ENCODE results near the gene CDK13.

The CDK13 gene

GRCh38 chr7:40008223-40008815 is 58.3 kb downstream of the CDK13 start:
- peak; percentile 85 for DNase-seq (ENCODE audit: low read depth)

- DNase-seq (ENCODE audit: low read depth), result no peak
Measured at GRCh38 chr7:40009301-40009700, 59.2 kb downstream of the CDK13 start.

- no peak for DNase-seq (ENCODE audit: low read depth)
Measured at GRCh38 chr7:40014376-40014775, 64.3 kb downstream of the CDK13 start.

GRCh38 chr7:40015790-40016296 is 65.8 kb downstream of the CDK13 start:
- DNase-seq (ENCODE audit: low read depth), result peak; percentile 26

- DNase-seq (ENCODE audit: low read depth), result no peak
Measured at GRCh38 chr7:40019558-40019957, 69.5 kb downstream of the CDK13 start.

- no peak for DNase-seq (ENCODE audit: low read depth)
Measured at GRCh38 chr7:40024048-40024447, 74.0 kb downstream of the CDK13 start.

- no peak for DNase-seq (ENCODE audit: low read depth)
Measured at GRCh38 chr7:40024841-40025240, 74.8 kb downstream of the CDK13 start.

GRCh38 chr7:40027545-40027944 is 77.5 kb downstream of the CDK13 start:
- no peak for DNase-seq (ENCODE audit: low read depth)

GRCh38 chr7:40033826-40034225 is 83.8 kb downstream of the CDK13 start:
- no peak for DNase-seq (ENCODE audit: low read depth)

- no peak for DNase-seq (ENCODE audit: low read depth)
Measured at GRCh38 chr7:40041456-40041855, 91.4 kb downstream of the CDK13 start.

GRCh38 chr7:40043164-40043563 is 93.1 kb downstream of the CDK13 start:
- no peak for DNase-seq (ENCODE audit: low read depth)

GRCh38 chr7:40047661-40048060 is 97.6 kb downstream of the CDK13 start:
- no peak for DNase-seq (ENCODE audit: low read depth)

GRCh38 chr7:40057292-40057691 is 107.2 kb downstream of the CDK13 start:
- DNase-seq (ENCODE audit: low read depth), result peak; percentile 8

GRCh38 chr7:40058026-40058425 is 108.0 kb downstream of the CDK13 start:
- no peak for DNase-seq (ENCODE audit: low read depth)

GRCh38 chr7:40058636-40059035 is 108.6 kb downstream of the CDK13 start:
- peak; percentile 47 for DNase-seq (ENCODE audit: low read depth)

- no peak for DNase-seq (ENCODE audit: low read depth)
Measured at GRCh38 chr7:40059057-40059456, 109.0 kb downstream of the CDK13 start.

GRCh38 chr7:40072268-40072667 is 122.2 kb downstream of the CDK13 start:
- no peak for DNase-seq (ENCODE audit: low read depth)

GRCh38 chr7:40073239-40073638 is 123.2 kb downstream of the CDK13 start:
- no peak for DNase-seq (ENCODE audit: low read depth)

GRCh38 chr7:40077849-40078248 is 127.8 kb downstream of the CDK13 start:
- DNase-seq (ENCODE audit: low read depth), result peak; percentile 87

- DNase-seq (ENCODE audit: low read depth), result no peak
Measured at GRCh38 chr7:40092182-40092581, 142.1 kb downstream of the CDK13 start.

- DNase-seq (ENCODE audit: low read depth), result no peak
Measured at GRCh38 chr7:40093631-40094350, 143.7 kb downstream of the CDK13 start.

GRCh38 chr7:40095230-40095629 is 145.2 kb downstream of the CDK13 start:
- no peak for DNase-seq (ENCODE audit: low read depth)

GRCh38 chr7:40095695-40096327 is 145.8 kb downstream of the CDK13 start:
- no peak for DNase-seq (ENCODE audit: low read depth)
